Activated naive CD8-positive, alpha-beta T cell treated with anti-CD3 and anti-CD28 coated beads, Interleukin-2, amount 50 U/mL, for 24 hours (primary cell): ENCODE measurements around the gene USF1.
"Not testable (repeated sequence)": the region's sequence is repeated elsewhere in the genome, so short reads cannot be mapped to it uniquely, and the experiment has no call there.

Experiments
- ATAC-seq: fragments of 150-1000 bp; cut with Tn5 transposase; one replicate; pipeline ENCODE4 v1.10.0; 2021
- DNase-seq: peaks from one replicate; pipeline ENCODE4 v3.0.0; 2021
- H3K27ac Mint-ChIP-seq: one replicate; pipeline ENCODE4 v1.8.0; 2021; ENCODE audit warnings: mild to moderate bottlenecking, mixed read lengths
- H3K27me3 Mint-ChIP-seq: one replicate; pipeline ENCODE4 v1.8.0; 2021; ENCODE audit warnings: mixed read lengths
- H3K36me3 Mint-ChIP-seq: one replicate; pipeline ENCODE4 v1.8.0; 2021; ENCODE audit warnings: low read depth, mixed read lengths
- H3K4me1 Mint-ChIP-seq: one replicate; pipeline ENCODE4 v1.8.0; 2021; ENCODE audit warnings: mixed read lengths
- H3K4me3 Mint-ChIP-seq: one replicate; pipeline ENCODE4 v1.8.0; 2021; ENCODE audit warnings: mild to moderate bottlenecking, moderate library complexity, mixed read lengths
- H3K9me3 Mint-ChIP-seq: one replicate; pipeline ENCODE4 v1.8.0; 2021; ENCODE audit warnings: mixed read lengths

The USF1 gene

GRCh38 chr1:161047436-161048420, 2.0 kb upstream of the USF1 start:
- peaks cover 4% of the 10 kb centered on the region for H3K9me3 Mint-ChIP-seq
- H3K4me3 Mint-ChIP-seq: no peak overlapping the region
- ATAC-seq: no peak
- no peaks in the 10 kb centered on the region for H3K27me3 Mint-ChIP-seq
- peaks cover 42% of the 10 kb centered on the region for H3K4me1 Mint-ChIP-seq
- peak overlapping the region; percentile 98 for H3K27ac Mint-ChIP-seq
- DNase-seq: no peak
- peaks cover 70% of the 10 kb centered on the region for H3K36me3 Mint-ChIP-seq

- Mint-ChIP-seq H3K4me1 (peaks cover 41% of the 10 kb centered on the region), H3K4me3 (peak overlapping the region; percentile 91), H3K27me3 (no peaks in the 10 kb centered on the region), H3K36me3 (peaks cover 69% of the 10 kb centered on the region), H3K9me3 (peaks cover 4% of the 10 kb centered on the region), H3K27ac (peak overlapping the region; percentile 98)
- no peak for DNase-seq
- no peak for ATAC-seq
These were observed 940 bp upstream of the USF1 start for GRCh38 chr1:161046605-161047228.

- peaks cover 48% of the 10 kb centered on the region for H3K4me1 Mint-ChIP-seq
- ATAC-seq: peak; percentile 71
These were observed 655 bp downstream of the USF1 start for GRCh38 chr1:161044908-161045735.

GRCh38 chr1:161044535-161044907, 1.3 kb downstream of the USF1 start:
- Mint-ChIP-seq H3K4me3 (peak overlapping the region; percentile 91), H3K4me1 (peaks cover 54% of the 10 kb centered on the region)
- no peak for ATAC-seq

More at GRCh38 chr1:161044908-161045735, 655 bp downstream of the USF1 start:
- Mint-ChIP-seq H3K9me3 (peaks cover 4% of the 10 kb centered on the region), H3K27me3 (no peaks in the 10 kb centered on the region), H3K4me3 (peak overlapping the region; percentile 91), H3K27ac (peak overlapping the region; percentile 98), H3K36me3 (peaks cover 77% of the 10 kb centered on the region)
- DNase-seq: peak; percentile 71

GRCh38 chr1:161039546-161039945, 6.2 kb downstream of the USF1 start:
- H3K4me1 Mint-ChIP-seq: peaks cover 61% of the 10 kb centered on the region
- DNase-seq (no peak), ATAC-seq (no peak)
- H3K9me3 Mint-ChIP-seq: no peaks in the 10 kb centered on the region
- H3K27me3 Mint-ChIP-seq: no peaks in the 10 kb centered on the region
- peak overlapping the region; percentile 91 for H3K27ac Mint-ChIP-seq
- peaks cover 49% of the 10 kb centered on the region for H3K36me3 Mint-ChIP-seq
- H3K4me3 Mint-ChIP-seq: peak overlapping the region; percentile 88

More at GRCh38 chr1:161044535-161044907, 1.3 kb downstream of the USF1 start:
- Mint-ChIP-seq H3K27me3 (no peaks in the 10 kb centered on the region), H3K27ac (peak overlapping the region; percentile 96), H3K9me3 (peaks cover 4% of the 10 kb centered on the region), H3K36me3 (peaks cover 76% of the 10 kb centered on the region)
- no peak for DNase-seq

- peak overlapping the region; percentile 88 for H3K4me3 Mint-ChIP-seq
- peak overlapping the region; percentile 91 for H3K27ac Mint-ChIP-seq
- no peaks in the 10 kb centered on the region for H3K9me3 Mint-ChIP-seq
- H3K36me3 Mint-ChIP-seq: peaks cover 45% of the 10 kb centered on the region
- DNase-seq (no peak), ATAC-seq (no peak)
- no peaks in the 10 kb centered on the region for H3K27me3 Mint-ChIP-seq
- H3K4me1 Mint-ChIP-seq: peaks cover 60% of the 10 kb centered on the region
These were observed 6.6 kb downstream of the USF1 start for GRCh38 chr1:161039154-161039545.

- peaks cover 61% of the 10 kb centered on the region for H3K4me1 Mint-ChIP-seq
- no peaks in the 10 kb centered on the region for H3K27me3 Mint-ChIP-seq
- peaks cover 45% of the 10 kb centered on the region for H3K36me3 Mint-ChIP-seq
- H3K9me3 Mint-ChIP-seq: no peaks in the 10 kb centered on the region
- peak; percentile 87 for ATAC-seq
- peak within 1 kb of the TSS; percentile 88 for H3K4me3 Mint-ChIP-seq
- DNase-seq: peak; percentile 89
- H3K27ac Mint-ChIP-seq: peak within 1 kb of the TSS; percentile 91
These were observed 7.1 kb downstream of the USF1 start, which contains the start of gene TSTD1 for GRCh38 chr1:161038523-161039153. TSTD1 (minus strand) TSS chr1:161038964; CDS start chr1:161038889, 75 bp downstream.

GRCh38 chr1:161037661-161038522, 7.9 kb downstream of the USF1 start:
- H3K27ac Mint-ChIP-seq: peak overlapping the region; percentile 91

GRCh38 chr1:161033751-161034150, 12.0 kb downstream of the USF1 start:
- Mint-ChIP-seq H3K36me3 (peaks cover 24% of the 10 kb centered on the region), H3K4me3 (no peak overlapping the region), H3K27me3 (no peaks in the 10 kb centered on the region), H3K4me1 (peaks cover 57% of the 10 kb centered on the region), H3K9me3 (no peaks in the 10 kb centered on the region), H3K27ac (peak overlapping the region; percentile 68)
- ATAC-seq: peak; percentile 42
- DNase-seq: no peak

More at GRCh38 chr1:161037661-161038522, 7.9 kb downstream of the USF1 start:
- Mint-ChIP-seq H3K9me3 (no peaks in the 10 kb centered on the region), H3K4me3 (peak overlapping the region; percentile 88), H3K27me3 (no peaks in the 10 kb centered on the region), H3K36me3 (peaks cover 42% of the 10 kb centered on the region), H3K4me1 (peaks cover 65% of the 10 kb centered on the region)
- DNase-seq: no peak
- no peak for ATAC-seq

GRCh38 chr1:161032409-161032808, 13.4 kb downstream of the USF1 start:
- H3K36me3 Mint-ChIP-seq: peaks cover 29% of the 10 kb centered on the region
- H3K9me3 Mint-ChIP-seq: no peaks in the 10 kb centered on the region
- peak overlapping the region; percentile 39 for H3K4me3 Mint-ChIP-seq
- H3K27ac Mint-ChIP-seq: peak overlapping the region; percentile 68
- DNase-seq: no peak
- peaks cover 51% of the 10 kb centered on the region for H3K4me1 Mint-ChIP-seq
- ATAC-seq: no peak
- H3K27me3 Mint-ChIP-seq: no peaks in the 10 kb centered on the region

GRCh38 chr1:161031874-161032273, 13.9 kb downstream of the USF1 start:
- H3K9me3 Mint-ChIP-seq: peaks cover 5% of the 10 kb centered on the region
- peaks cover 51% of the 10 kb centered on the region for H3K4me1 Mint-ChIP-seq
- H3K4me3 Mint-ChIP-seq: no peak overlapping the region
- DNase-seq: no peak
- peaks cover 30% of the 10 kb centered on the region for H3K36me3 Mint-ChIP-seq
- peak overlapping the region; percentile 68 for H3K27ac Mint-ChIP-seq
- no peak for ATAC-seq
- no peaks in the 10 kb centered on the region for H3K27me3 Mint-ChIP-seq

- H3K4me1 Mint-ChIP-seq: peaks cover 40% of the 10 kb centered on the region
- DNase-seq, H3K9me3 Mint-ChIP-seq, H3K27me3 Mint-ChIP-seq, H3K27ac Mint-ChIP-seq, H3K4me3 Mint-ChIP-seq, ATAC-seq: not testable (repeated sequence)
- H3K36me3 Mint-ChIP-seq: peaks cover 32% of the 10 kb centered on the region
These were observed 16.3 kb downstream of the USF1 start for GRCh38 chr1:161029466-161029865.

- peaks cover 29% of the 10 kb centered on the region for H3K36me3 Mint-ChIP-seq
- peak overlapping the region; percentile 49 for H3K27ac Mint-ChIP-seq
- not testable (repeated sequence) for DNase-seq, H3K4me3 Mint-ChIP-seq, H3K9me3 Mint-ChIP-seq, H3K27me3 Mint-ChIP-seq
- H3K4me1 Mint-ChIP-seq: peaks cover 21% of the 10 kb centered on the region
- peak; percentile 52 for ATAC-seq
These were observed 18.8 kb downstream of the USF1 start for GRCh38 chr1:161026954-161027353.
